RWPE2 (cell line): ENCODE measurements around the gene CCDC57.

Experiments
- ATAC-seq: fragments of 200-7000 bp; cut with Tn5 transposase; 3 replicates; pipeline ENCODE4 v1.9.1; 2021; ENCODE audit warnings: low read depth
- DNase-seq: peaks from one replicate; pipeline ENCODE4 v3.0.0-alpha.2; 2020; ENCODE audit warnings: low spot score
- H3K27ac ChIP-seq: fragments of 450-650 bp; 2 replicates; pipeline ENCODE4 v1.5.1; 2017; ENCODE audit warnings: mild to moderate bottlenecking; ENCODE audit not compliant: poor library complexity, severe bottlenecking
- H3K27me3 ChIP-seq: fragments of 250-450 bp; sonication (Bioruptor Pico); 2 replicates; pipeline ENCODE4 v1.5.1; 2021; ENCODE audit warnings: mild to moderate bottlenecking, moderate library complexity; ENCODE audit not compliant: insufficient read depth, poor library complexity, severe bottlenecking
- H3K36me3 ChIP-seq: fragments of 250-450 bp; sonication (Bioruptor Pico); 2 replicates; pipeline ENCODE4 v1.5.1; 2020; ENCODE audit warnings: low read depth, mild to moderate bottlenecking, moderate library complexity
- H3K4me1 ChIP-seq: fragments of 250-450 bp; sonication (Bioruptor Pico); 2 replicates; pipeline ENCODE4 v1.5.1; 2021; ENCODE audit warnings: mild to moderate bottlenecking, moderate library complexity; ENCODE audit not compliant: insufficient read depth, poor library complexity, severe bottlenecking
- H3K4me3 ChIP-seq: fragments of 250-450 bp; sonication (Bioruptor Pico); 2 replicates; pipeline ENCODE4 v1.5.1; 2021; ENCODE audit warnings: mild to moderate bottlenecking, moderate library complexity; ENCODE audit not compliant: severe bottlenecking
- H3K9me3 ChIP-seq: fragments of 250-450 bp; sonication (Bioruptor Pico); 2 replicates; pipeline ENCODE4 v1.5.1; 2021; ENCODE audit warnings: mild to moderate bottlenecking, moderate library complexity; ENCODE audit not compliant: severe bottlenecking
- TF ChIP-seq, protein P1 (sequence below): fragments of 450-650 bp; IDR thresholded peaks from one replicate; pipeline ENCODE4 v1.5.1; 2017; ENCODE audit warnings: mild to moderate bottlenecking, moderate library complexity; ENCODE audit not compliant: poor library complexity, severe bottlenecking

CCDC57 gene

DNA sequence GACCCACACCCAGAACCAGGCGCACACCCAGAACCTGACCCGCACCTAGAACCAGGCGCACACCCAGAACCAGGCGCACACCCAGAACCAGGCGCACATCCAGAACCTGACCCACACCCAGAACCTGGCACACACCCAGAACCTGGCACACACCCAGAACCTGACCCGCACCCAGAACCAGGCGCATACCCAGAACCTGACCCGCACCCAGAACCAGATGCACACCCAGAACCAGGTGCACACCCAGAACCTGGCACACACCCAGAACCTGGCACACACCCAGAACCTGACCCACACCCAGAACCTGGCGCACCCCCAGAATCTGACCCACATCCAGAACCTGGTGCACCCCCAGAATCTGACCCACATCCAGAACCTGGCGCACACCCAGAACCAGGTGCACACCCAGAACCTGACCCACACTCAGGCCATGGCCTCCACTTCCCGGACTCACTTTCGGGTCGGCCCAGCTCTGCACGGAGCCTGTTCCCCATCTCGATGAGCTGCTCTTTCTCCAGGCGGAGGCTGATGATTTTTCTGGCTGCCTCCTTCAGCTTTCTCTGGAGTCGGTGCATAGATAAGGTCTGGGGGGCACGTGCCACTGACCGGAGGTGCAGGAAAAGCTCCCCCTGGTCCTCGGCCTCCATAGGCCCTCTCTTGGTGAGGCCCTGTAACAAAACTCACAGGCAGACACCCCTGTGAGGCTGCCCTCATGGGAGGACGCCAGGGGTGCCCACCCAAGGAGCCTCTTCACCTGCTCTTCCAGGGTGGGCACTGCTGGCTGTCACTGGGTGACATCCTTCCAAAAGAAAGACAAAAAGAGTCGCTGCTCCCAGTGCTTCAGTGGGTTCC, 61.3 kb downstream of the CCDC57 start:
- H3K27ac ChIP-seq = no peak overlapping the region
- H3K27me3 ChIP-seq = no peaks in the 10 kb centered on the region
- peaks cover 1% of the 10 kb centered on the region; the same call in 1 of the 2 replicates for H3K36me3 ChIP-seq
- TF ChIP-seq, protein P1, sequence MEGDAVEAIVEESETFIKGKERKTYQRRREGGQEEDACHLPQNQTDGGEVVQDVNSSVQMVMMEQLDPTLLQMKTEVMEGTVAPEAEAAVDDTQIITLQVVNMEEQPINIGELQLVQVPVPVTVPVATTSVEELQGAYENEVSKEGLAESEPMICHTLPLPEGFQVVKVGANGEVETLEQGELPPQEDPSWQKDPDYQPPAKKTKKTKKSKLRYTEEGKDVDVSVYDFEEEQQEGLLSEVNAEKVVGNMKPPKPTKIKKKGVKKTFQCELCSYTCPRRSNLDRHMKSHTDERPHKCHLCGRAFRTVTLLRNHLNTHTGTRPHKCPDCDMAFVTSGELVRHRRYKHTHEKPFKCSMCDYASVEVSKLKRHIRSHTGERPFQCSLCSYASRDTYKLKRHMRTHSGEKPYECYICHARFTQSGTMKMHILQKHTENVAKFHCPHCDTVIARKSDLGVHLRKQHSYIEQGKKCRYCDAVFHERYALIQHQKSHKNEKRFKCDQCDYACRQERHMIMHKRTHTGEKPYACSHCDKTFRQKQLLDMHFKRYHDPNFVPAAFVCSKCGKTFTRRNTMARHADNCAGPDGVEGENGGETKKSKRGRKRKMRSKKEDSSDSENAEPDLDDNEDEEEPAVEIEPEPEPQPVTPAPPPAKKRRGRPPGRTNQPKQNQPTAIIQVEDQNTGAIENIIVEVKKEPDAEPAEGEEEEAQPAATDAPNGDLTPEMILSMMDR = no peak
- DNase-seq (no peak), ATAC-seq (no peak)
- no peak overlapping the region for H3K4me3 ChIP-seq
- no peaks in the 10 kb centered on the region for H3K4me1 ChIP-seq
- H3K9me3 ChIP-seq = no peaks in the 10 kb centered on the region

DNA sequence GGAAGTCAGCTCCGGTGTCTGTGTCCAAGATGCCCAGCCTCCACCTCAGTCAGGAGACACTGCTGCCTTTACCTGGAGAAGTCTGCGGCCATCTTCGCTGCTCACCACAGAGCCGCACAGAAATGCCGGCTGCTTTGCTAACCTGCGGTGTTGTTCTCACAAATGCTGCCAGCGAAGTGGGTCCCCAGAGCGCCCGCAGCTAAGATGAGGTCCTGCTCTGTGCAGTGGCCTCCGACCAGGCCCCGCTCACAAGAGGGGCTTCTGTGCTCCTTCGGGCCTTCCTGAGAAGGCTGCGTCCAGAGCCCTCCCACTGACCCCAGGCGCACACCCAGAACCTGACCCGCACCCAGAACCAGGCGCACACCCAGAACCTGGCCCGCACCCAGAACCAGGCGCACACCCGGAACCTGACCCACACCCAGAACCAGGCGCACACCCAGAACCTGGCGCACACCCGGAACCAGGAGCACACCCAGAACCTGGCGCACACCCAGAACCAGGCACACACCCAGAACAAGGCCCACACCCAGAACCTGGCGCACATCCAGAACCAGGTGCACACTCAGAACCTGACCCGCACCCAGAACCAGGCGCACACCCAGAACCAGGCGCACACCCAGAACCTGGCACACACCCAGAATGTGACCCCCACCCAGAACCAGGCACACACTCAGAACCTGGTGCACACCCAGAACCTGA, 63.1 kb downstream of the CCDC57 start:
- no peak for ATAC-seq
- TF ChIP-seq, protein P1 = no peak

DNA sequence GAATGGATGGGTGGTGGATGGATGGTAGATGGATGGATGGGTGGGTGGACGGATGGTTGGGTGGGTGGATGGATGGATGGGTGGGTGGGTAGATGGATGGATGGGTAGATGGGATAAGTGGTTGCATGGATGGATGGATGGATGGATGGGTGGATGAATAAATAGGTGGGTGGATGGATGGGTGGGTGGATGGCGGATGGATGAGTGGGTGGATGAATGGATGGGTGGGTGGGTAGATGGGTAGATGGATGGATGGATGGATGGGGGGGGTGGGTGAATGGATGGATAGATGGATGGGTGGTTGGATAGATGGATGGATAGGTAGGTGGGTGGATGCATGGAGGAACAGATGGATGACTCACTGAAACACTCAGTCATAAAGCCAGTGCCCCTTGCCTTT, 63.6 kb downstream of the CCDC57 start:
- TF ChIP-seq, protein P1 = no peak
- H3K9me3 ChIP-seq = no peaks in the 10 kb centered on the region
- no peak overlapping the region for H3K4me3 ChIP-seq
- ATAC-seq (no peak; the same call in 2 of the 3 replicates), DNase-seq (no peak)
- no peaks in the 10 kb centered on the region for H3K27me3 ChIP-seq
- no peak overlapping the region for H3K27ac ChIP-seq
- H3K36me3 ChIP-seq = no peaks in the 10 kb centered on the region; the same call in 1 of the 2 replicates
- no peaks in the 10 kb centered on the region for H3K4me1 ChIP-seq

More for the DNA sequence above, 63.1 kb downstream of the CCDC57 start:
- DNase-seq = peak; percentile 69
- Histone ChIP-seq H3K27ac (no peak overlapping the region), H3K27me3 (no peaks in the 10 kb centered on the region), H3K4me3 (no peak overlapping the region), H3K36me3 (no peaks in the 10 kb centered on the region; the same call in 1 of the 2 replicates), H3K4me1 (no peaks in the 10 kb centered on the region), H3K9me3 (no peaks in the 10 kb centered on the region)

DNA sequence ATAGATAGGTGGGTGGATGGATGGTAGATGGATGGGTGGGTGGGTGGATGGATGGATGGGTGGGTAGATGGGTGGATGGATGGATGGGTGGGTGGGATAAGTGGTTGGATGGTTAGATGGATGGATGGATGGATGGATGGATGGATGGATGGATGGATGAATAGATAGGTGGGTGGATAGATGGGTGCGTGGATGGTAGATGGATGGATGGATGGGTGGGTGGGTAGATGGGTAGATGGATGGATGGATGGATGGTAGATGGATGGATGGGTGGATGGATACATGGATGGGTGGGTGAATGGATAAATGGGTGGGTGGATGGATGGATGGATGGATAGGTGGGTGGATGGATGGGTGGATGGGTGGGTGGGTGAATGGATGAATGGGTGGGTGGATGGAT, 64.6 kb downstream of the CCDC57 start:
- TF ChIP-seq, protein P1 = no peak
- H3K27me3 ChIP-seq = no peaks in the 10 kb centered on the region

More for the DNA sequence above, 64.6 kb downstream of the CCDC57 start:
- Histone ChIP-seq H3K4me1 (no peaks in the 10 kb centered on the region), H3K9me3 (no peaks in the 10 kb centered on the region), H3K4me3 (no peak overlapping the region), H3K36me3 (no peaks in the 10 kb centered on the region; the same call in 1 of the 2 replicates), H3K27ac (no peak overlapping the region)
- no peak for DNase-seq
- no peak for ATAC-seq
